Mesenchymal stem cell (in vitro differentiated cells and primary cell): ENCODE data around the gene KAT8.

ENCODE experiments used
- DNase-seq: peaks from one replicate; pipeline ENCODE4 v3.0.0-alpha.2; 2013
- H2AFZ ChIP-seq: one replicate; pipeline ENCODE4 v1.6.1; 2013; ENCODE audit warnings: low read depth, mild to moderate bottlenecking, control low read depth, inconsistent platforms, low read length, moderate library complexity
- H2AK5ac ChIP-seq: 2 replicates; pipeline ENCODE4 v1.6.1; 2013; ENCODE audit warnings: low read length, moderate library complexity, mild to moderate bottlenecking, inconsistent platforms; ENCODE audit not compliant: severe bottlenecking
- H2BK120ac ChIP-seq: one replicate; pipeline ENCODE4 v1.6.1; 2013; ENCODE audit warnings: low read depth, mild to moderate bottlenecking, inconsistent platforms, low read length, moderate library complexity
- H2BK12ac ChIP-seq, 2 experiments: one replicate each; pipeline ENCODE4 v1.6.1; 2013; ENCODE audit warnings: inconsistent platforms in 2 of 2, low read length in 2 of 2, mild to moderate bottlenecking in 2 of 2, moderate library complexity in 2 of 2, control low read depth in 1 of 2
- H2BK15ac ChIP-seq: one replicate; pipeline ENCODE4 v1.6.1; 2013; ENCODE audit warnings: mild to moderate bottlenecking, low read depth, inconsistent platforms; ENCODE audit not compliant: poor library complexity, severe bottlenecking
- H2BK5ac ChIP-seq: 2 replicates; pipeline ENCODE4 v1.6.1; 2013; ENCODE audit warnings: low read depth, mild to moderate bottlenecking, low read length, control low read depth, inconsistent platforms; ENCODE audit not compliant: poor library complexity, severe bottlenecking
- H3K14ac ChIP-seq, 2 experiments: one replicate each; pipeline ENCODE4 v1.6.1; 2013; ENCODE audit warnings: inconsistent platforms in 2 of 2, low read length in 2 of 2, control low read depth in 1 of 2, mild to moderate bottlenecking in 1 of 2, moderate library complexity in 1 of 2
- H3K18ac ChIP-seq, 2 experiments: one replicate each; pipeline ENCODE4 v1.6.1; 2013; ENCODE audit warnings: inconsistent platforms in 2 of 2, low read length in 2 of 2, control low read depth in 1 of 2, low read depth in 1 of 2, mild to moderate bottlenecking in 1 of 2
- H3K23ac ChIP-seq, 2 experiments: one replicate each; pipeline ENCODE4 v1.6.1; 2013; ENCODE audit warnings: inconsistent platforms in 2 of 2, low read length in 2 of 2, mild to moderate bottlenecking in 2 of 2, moderate library complexity in 2 of 2, control low read depth in 1 of 2
- H3K27ac ChIP-seq: 2 replicates; pipeline ENCODE4 v1.5.1; 2013; ENCODE audit warnings: mild to moderate bottlenecking, moderate library complexity, low read length, control low read depth, inconsistent platforms; ENCODE audit not compliant: poor library complexity, severe bottlenecking
- H3K27me3 ChIP-seq, 2 experiments: 2 replicates each; pipeline versions ENCODE4 v1.6.1 to v1.7.0; 2013; ENCODE audit warnings: low read length in 2 of 2, mild to moderate bottlenecking in 2 of 2, moderate library complexity in 2 of 2, control low read depth in 1 of 2, inconsistent platforms in 1 of 2; ENCODE audit not compliant: control insufficient read depth in 1 of 2, insufficient read depth in 1 of 2
- H3K36me3 ChIP-seq, 2 experiments: 2 replicates each; pipeline versions ENCODE4 v1.6.1 to v1.7.0; 2013; ENCODE audit warnings: low read length in 2 of 2, control low read depth in 1 of 2, inconsistent platforms in 1 of 2, low read depth in 1 of 2, mild to moderate bottlenecking in 1 of 2; ENCODE audit not compliant: insufficient read depth in 2 of 2, control insufficient read depth in 1 of 2
- H3K4ac ChIP-seq, 2 experiments: one replicate each; pipeline ENCODE4 v1.6.1; 2013; ENCODE audit warnings: inconsistent platforms in 2 of 2, low read length in 2 of 2, mild to moderate bottlenecking in 2 of 2, moderate library complexity in 2 of 2, control low read depth in 1 of 2, low read depth in 1 of 2
- H3K4me1 ChIP-seq: 2 replicates; pipeline ENCODE4 v1.6.1; 2013; ENCODE audit warnings: low read depth, low read length, control low read depth; ENCODE audit not compliant: control insufficient read depth, insufficient read depth
- H3K4me2 ChIP-seq: 2 replicates; pipeline ENCODE4 v1.6.1; 2013; ENCODE audit warnings: low read length, mild to moderate bottlenecking, inconsistent platforms; ENCODE audit not compliant: poor library complexity, severe bottlenecking
- H3K4me3 ChIP-seq, 2 experiments: 2 replicates each; pipeline versions ENCODE4 v1.5.1 to v1.7.0; 2013; ENCODE audit warnings: low read length in 2 of 2, mild to moderate bottlenecking in 2 of 2, control low read depth in 1 of 2, low read depth in 1 of 2; ENCODE audit not compliant: insufficient read depth in 1 of 2
- H3K79me1 ChIP-seq: replicated peaks from 2 replicates; pipeline ENCODE4 v1.6.1; 2013; ENCODE audit warnings: mild to moderate bottlenecking, control low read depth, low read length, inconsistent platforms; ENCODE audit not compliant: poor library complexity, severe bottlenecking
- H3K9ac ChIP-seq: 2 replicates; pipeline ENCODE4 v1.7.0; 2013; ENCODE audit warnings: mild to moderate bottlenecking, low read length, moderate library complexity
- H3K9me3 ChIP-seq: 2 replicates; pipeline ENCODE4 v1.7.0; 2013; ENCODE audit warnings: mild to moderate bottlenecking, low read length; ENCODE audit not compliant: control insufficient read depth
- H4K8ac ChIP-seq: one replicate; pipeline ENCODE4 v1.6.1; 2013; ENCODE audit warnings: inconsistent platforms, mild to moderate bottlenecking, low read length, moderate library complexity
- H4K91ac ChIP-seq: one replicate; pipeline ENCODE4 v1.6.1; 2013; ENCODE audit warnings: mild to moderate bottlenecking, low read length, inconsistent platforms
- WGBS: methylation state at CpG from one replicate; pipeline ENCODE4 v1.1.7; 2013; ENCODE audit warnings: mixed read lengths; 5-methylcytosine and 5-hydroxymethylcytosine counted together

Gene KAT8

DNA sequence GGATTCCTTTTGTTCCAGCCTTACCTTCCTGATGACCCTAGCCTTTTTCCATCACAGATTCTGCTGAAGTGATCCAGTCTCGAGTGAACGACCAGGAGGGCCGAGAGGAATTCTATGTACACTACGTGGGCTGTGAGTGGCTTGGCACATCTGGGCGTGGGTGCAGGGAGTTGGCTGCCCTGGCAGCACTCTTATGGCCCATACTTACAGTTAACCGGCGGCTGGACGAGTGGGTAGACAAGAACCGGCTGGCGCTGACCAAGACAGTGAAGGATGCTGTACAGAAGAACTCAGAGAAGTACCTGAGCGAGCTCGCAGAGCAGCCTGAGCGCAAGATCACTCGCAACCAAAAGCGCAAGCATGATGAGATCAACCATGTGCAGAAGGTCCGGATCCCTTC, 2.7 kb downstream of the KAT8 start:
- no peak for DNase-seq
- H4K91ac ChIP-seq: no peak overlapping the region
- H3K27ac ChIP-seq: no peak overlapping the region
- H3K4me1 ChIP-seq: peaks cover 8% of the 10 kb centered on the region
- no peak overlapping the region for H3K4me3 ChIP-seq
- no peaks in the 10 kb centered on the region for H3K9me3 ChIP-seq
- H2AK5ac ChIP-seq: no peak overlapping the region
- no peak overlapping the region for H2BK120ac ChIP-seq
- no peak overlapping the region for H2BK5ac ChIP-seq
- H2BK15ac ChIP-seq: no peak overlapping the region
- peaks cover 23 to 50% of the 10 kb centered on the region in 2 experiments for H3K36me3 ChIP-seq
- H3K23ac ChIP-seq: no peak overlapping the region
- no peak overlapping the region for H3K14ac ChIP-seq
- no peak overlapping the region for H4K8ac ChIP-seq
- no peaks in the 10 kb centered on the region for H3K27me3 ChIP-seq
- no peak overlapping the region for H3K18ac ChIP-seq
- peaks cover 20% of the 10 kb centered on the region for H3K79me1 ChIP-seq
- no peak overlapping the region for H3K4ac ChIP-seq
- WGBS: 98% methylated on average over 16 of the region's 16 CpGs
- no peak overlapping the region for H2AFZ ChIP-seq
- H3K4me2 ChIP-seq: no peak overlapping the region
- no peak overlapping the region for H2BK12ac ChIP-seq
- no peak overlapping the region for H3K9ac ChIP-seq

DNA sequence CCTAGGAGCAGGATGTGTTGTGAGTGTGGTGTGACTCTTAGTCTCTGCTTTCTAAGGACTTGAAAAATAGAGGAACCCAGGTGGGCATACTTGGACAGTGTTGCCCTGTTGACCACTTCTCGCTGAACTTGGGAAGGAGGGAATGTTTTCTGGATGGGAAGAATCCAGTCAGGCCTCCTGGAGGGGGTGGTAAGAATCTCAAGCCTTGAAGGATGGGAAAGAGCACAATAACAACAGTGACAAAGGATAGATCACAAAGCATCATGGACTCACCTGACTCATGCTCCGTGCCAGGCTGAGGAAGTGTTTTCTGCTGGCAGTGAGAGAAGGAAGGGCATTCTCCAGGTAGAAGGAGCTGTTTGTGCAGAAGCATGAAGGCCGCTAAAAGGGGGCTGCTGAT, 8.4 kb downstream of the KAT8 start:
- Histone ChIP-seq H3K27me3 (no peaks in the 10 kb centered on the region), H2BK12ac (no peak overlapping the region), H3K4me2 (no peak overlapping the region), H3K18ac (no peak overlapping the region), H3K4ac (no peak overlapping the region), H2BK15ac (no peak overlapping the region), H3K9ac (no peak overlapping the region), H3K4me1 (no peaks in the 10 kb centered on the region), H4K91ac (no peak overlapping the region), H3K4me3 (no peak overlapping the region), H3K14ac (no peak overlapping the region), H2BK5ac (no peak overlapping the region), H3K79me1 (no peaks in the 10 kb centered on the region), H3K23ac (no peak overlapping the region), H2BK120ac (no peak overlapping the region), H4K8ac (no peak overlapping the region), H2AK5ac (no peak overlapping the region), H3K36me3 (peaks cover 43 to 60% of the 10 kb centered on the region in 2 experiments), H2AFZ (no peak overlapping the region), H3K9me3 (no peaks in the 10 kb centered on the region), H3K27ac (no peak overlapping the region)
- DNase-seq: no peak
- WGBS: 97% methylated on average over 3 of the region's 3 CpGs

DNA sequence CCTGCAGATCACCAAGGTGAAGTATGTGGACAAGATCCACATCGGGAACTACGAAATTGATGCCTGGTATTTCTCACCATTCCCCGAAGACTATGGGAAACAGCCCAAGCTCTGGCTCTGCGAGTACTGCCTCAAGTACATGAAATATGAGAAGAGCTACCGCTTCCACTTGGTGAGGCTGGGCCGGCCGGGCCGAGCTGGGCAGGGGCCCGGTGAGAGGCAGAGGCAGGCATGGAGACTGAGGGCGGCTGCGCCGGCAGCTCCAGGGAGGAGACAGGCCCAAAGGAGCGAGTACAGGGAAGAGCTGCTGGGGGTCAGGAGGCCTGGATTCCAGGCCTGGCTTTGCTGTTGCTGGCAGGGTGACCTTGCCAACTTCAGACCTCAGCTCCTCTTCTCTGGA, 9.7 kb downstream of the KAT8 start:
- Histone ChIP-seq H3K36me3 (peaks cover 53% of the 10 kb centered on the region in 2 experiments), H3K4me1 (no peaks in the 10 kb centered on the region), H3K4me3 (no peak overlapping the region), H3K27ac (no peak overlapping the region), H3K4me2 (no peak overlapping the region), H2AFZ (no peak overlapping the region), H3K4ac (no peak overlapping the region), H2AK5ac (no peak overlapping the region), H3K9me3 (no peaks in the 10 kb centered on the region), H3K9ac (no peak overlapping the region), H4K8ac (no peak overlapping the region), H2BK5ac (no peak overlapping the region), H3K79me1 (no peaks in the 10 kb centered on the region), H3K18ac (no peak overlapping the region), H3K27me3 (no peaks in the 10 kb centered on the region), H3K14ac (no peak overlapping the region), H2BK120ac (no peak overlapping the region), H3K23ac (no peak overlapping the region), H2BK15ac (no peak overlapping the region), H2BK12ac (no peak overlapping the region), H4K91ac (no peak overlapping the region)
- no peak for DNase-seq
- WGBS: 95% methylated on average over 12 of the region's 13 CpGs

DNA sequence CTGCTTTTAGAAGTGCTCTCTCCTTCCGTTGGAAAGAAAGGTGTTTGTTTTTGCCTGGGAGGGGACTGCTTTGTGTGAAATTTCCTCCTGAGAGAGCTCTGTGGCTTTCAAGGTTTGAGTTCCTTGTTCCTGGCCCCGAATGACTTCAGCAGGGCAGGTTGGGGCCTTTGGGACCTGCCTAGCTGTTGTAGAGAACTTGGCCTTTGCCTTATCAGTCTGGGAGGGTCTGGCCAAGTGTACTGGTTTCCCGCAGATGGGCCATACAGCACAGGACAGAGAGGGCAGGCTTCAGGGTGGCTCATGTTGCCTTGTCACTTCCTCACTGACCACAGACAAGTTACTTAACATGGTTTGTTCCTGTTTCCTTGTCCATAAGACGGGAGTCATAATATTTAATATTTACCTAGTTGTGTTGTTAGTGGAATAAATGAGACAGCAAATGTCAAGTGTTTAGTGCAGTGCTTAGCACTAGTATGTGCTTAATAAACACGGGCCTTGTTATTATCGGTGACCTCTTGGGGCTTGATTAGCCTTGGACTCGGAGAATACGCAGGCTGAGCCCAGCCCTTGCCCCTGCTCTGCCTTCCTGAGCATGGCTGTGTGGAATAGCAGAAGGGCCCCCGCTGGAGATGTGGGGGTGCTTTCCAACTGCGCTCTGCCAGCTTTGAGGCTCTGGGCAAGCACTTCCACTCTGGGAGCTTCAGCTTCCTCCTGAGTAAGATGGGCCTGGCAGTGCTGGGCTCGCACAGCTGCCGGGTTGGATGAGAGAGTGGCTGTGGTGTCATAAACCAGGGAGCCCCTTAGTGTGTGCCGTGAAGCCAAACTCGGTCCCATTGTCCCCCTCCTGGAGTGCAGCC, 11.5 kb downstream of the KAT8 start:
- Histone ChIP-seq H3K4me3 (no peak overlapping the region), H4K91ac (no peak overlapping the region), H3K4ac (no peak overlapping the region), H3K4me1 (no peaks in the 10 kb centered on the region), H2BK15ac (no peak overlapping the region), H2BK120ac (no peak overlapping the region), H2AK5ac (no peak overlapping the region), H3K27me3 (no peaks in the 10 kb centered on the region), H3K9me3 (no peaks in the 10 kb centered on the region), H3K9ac (peak overlapping the region; percentile 3), H3K36me3 (peaks cover 46 to 66% of the 10 kb centered on the region in 2 experiments), H3K18ac (no peak overlapping the region), H3K4me2 (no peak overlapping the region), H2BK12ac (no peak overlapping the region), H3K79me1 (no peaks in the 10 kb centered on the region), H3K23ac (no peak overlapping the region), H2AFZ (no peak overlapping the region), H4K8ac (no peak overlapping the region), H3K27ac (no peak overlapping the region), H2BK5ac (no peak overlapping the region), H3K14ac (no peak overlapping the region)
- DNase-seq: no peak
- 93% methylated on average over 14 of the region's 14 CpGs for WGBS
